ENCODE measurements around the gene APOBEC4. TPM values are rescaled to one million over a fixed set of nuclear protein-coding genes. Genes with fewer than 3 reads are reported as not detected.
"Not testable (repeated sequence)": the region's sequence is repeated elsewhere in the genome, so short reads cannot be mapped to it uniquely, and the experiment has no call there.

APOBEC4 gene
- total RNA-seq, 2 donors from 2014 or later, result not detected

- Histone ChIP-seq H3K4me1 (ENCODE audit: control insufficient read depth in 1 of 2, low read depth in 2 of 2) (peaks cover 69 to 81% of the 10 kb centered on the region in 2 donors), H3K27me3 (replicated peaks; ENCODE audit: insufficient read depth) (no peaks in the 10 kb centered on the region), H3K4me3 (no peak overlapping the region), H3K9me3 (no peaks in the 10 kb centered on the region), H3K27ac (peak overlapping the region in 1 of 2 donors; percentile 21), H3K36me3 (peaks cover 11% of the 10 kb centered on the region)
- no peak for ATAC-seq (ENCODE audit: insufficient number of reproducible peaks, low FRiP score, low read depth)
- DNase-seq (ENCODE audit: low spot score), result no peak
- TF ChIP-seq CTCF (IDR thresholded peaks at IDR 0.05), result no peak
These were observed 24.6 kb downstream of the APOBEC4 start for GRCh38 chr1:183628537-183628936.

- not testable (repeated sequence) for DNase-seq (ENCODE audit: low spot score); ATAC-seq (ENCODE audit: insufficient number of reproducible peaks, low FRiP score, low read depth); H3K4me3 ChIP-seq; H3K9me3 ChIP-seq; H3K27me3 ChIP-seq (replicated peaks; ENCODE audit: insufficient read depth)
- Histone ChIP-seq H3K27ac (peak overlapping the region; percentile 44 to 52), H3K4me1 (ENCODE audit: control insufficient read depth in 1 of 2, low read depth in 2 of 2) (peaks cover 68 to 87% of the 10 kb centered on the region in 2 donors), H3K36me3 (peaks cover 11% of the 10 kb centered on the region)
These were observed 26.9 kb downstream of the APOBEC4 start for GRCh38 chr1:183626236-183626635.

- no peaks in the 10 kb centered on the region for H3K27me3 ChIP-seq (replicated peaks; ENCODE audit: insufficient read depth)
- H3K36me3 ChIP-seq, result peaks cover under 1% of the 10 kb centered on the region
- H3K4me3 ChIP-seq, result no peak overlapping the region
- peak overlapping the region; percentile 39 to 57 for H3K27ac ChIP-seq
- H3K9me3 ChIP-seq, result no peaks in the 10 kb centered on the region
- DNase-seq (ENCODE audit: low spot score) (no peak), ATAC-seq (ENCODE audit: insufficient number of reproducible peaks, low FRiP score, low read depth) (peak; percentile 57)
- TF ChIP-seq CTCF (IDR thresholded peaks at IDR 0.05), result peak; percentile 47
- H3K4me1 ChIP-seq (ENCODE audit: control insufficient read depth in 1 of 2, low read depth in 2 of 2), result peaks cover 45 to 68% of the 10 kb centered on the region in 2 donors
These were observed 30.0 kb downstream of the APOBEC4 start for GRCh38 chr1:183622884-183623785.

GRCh38 chr1:183622013-183622412 is 31.1 kb downstream of the APOBEC4 start:
- Histone ChIP-seq H3K9me3 (no peaks in the 10 kb centered on the region), H3K27ac (peak overlapping the region in 1 of 2 donors; percentile 39), H3K27me3 (replicated peaks; ENCODE audit: insufficient read depth) (no peaks in the 10 kb centered on the region), H3K4me3 (no peak overlapping the region), H3K36me3 (no peaks in the 10 kb centered on the region), H3K4me1 (ENCODE audit: control insufficient read depth in 1 of 2, low read depth in 2 of 2) (peaks cover 34 to 57% of the 10 kb centered on the region in 2 donors)
- DNase-seq (ENCODE audit: low spot score) (no peak), ATAC-seq (ENCODE audit: insufficient number of reproducible peaks, low FRiP score, low read depth) (no peak)
- no peak for TF ChIP-seq CTCF (IDR thresholded peaks at IDR 0.05)

GRCh38 chr1:183620311-183620710 is 32.8 kb downstream of the APOBEC4 start:
- Histone ChIP-seq H3K4me1 (ENCODE audit: control insufficient read depth in 1 of 2, low read depth in 2 of 2) (peaks cover 23 to 40% of the 10 kb centered on the region in 2 donors), H3K36me3 (no peaks in the 10 kb centered on the region), H3K27me3 (replicated peaks; ENCODE audit: insufficient read depth) (no peaks in the 10 kb centered on the region), H3K4me3 (no peak overlapping the region), H3K9me3 (no peaks in the 10 kb centered on the region), H3K27ac (peak overlapping the region in 1 of 2 donors; percentile 8)
- no peak for DNase-seq (ENCODE audit: low spot score)
- no peak for ATAC-seq (ENCODE audit: insufficient number of reproducible peaks, low FRiP score, low read depth)
- no peak for TF ChIP-seq CTCF (IDR thresholded peaks at IDR 0.05)

Data from thoracic aorta (tissue), 2 donors.